Measurements from ENCODE around the gene CPPED1.

CPPED1 gene

DNA sequence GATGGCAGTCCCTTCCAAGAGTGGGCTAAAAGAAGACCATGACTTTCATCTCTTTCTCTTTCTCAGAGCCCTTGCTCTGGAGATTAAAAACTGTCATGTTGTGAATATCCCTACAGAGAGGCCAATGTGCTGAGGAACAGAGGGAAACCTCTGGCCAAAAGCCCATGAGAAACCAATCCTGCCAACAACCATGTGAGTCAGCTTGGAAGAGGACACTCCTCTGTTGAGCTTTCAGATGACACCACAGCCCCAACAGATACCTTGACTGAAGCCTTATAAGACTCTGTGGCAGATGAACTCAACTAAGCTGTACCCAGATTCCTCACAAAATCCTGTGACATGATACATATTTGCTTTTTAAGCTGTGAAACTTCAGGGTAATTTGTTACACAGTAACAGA is 19.6 kb downstream of the CPPED1 start:
- in situ Hi-C loops (cut with HindIII; ENCODE audit: low sequenced_read_pairs) = no loop called here
- TF ChIP-seq, protein P1, sequence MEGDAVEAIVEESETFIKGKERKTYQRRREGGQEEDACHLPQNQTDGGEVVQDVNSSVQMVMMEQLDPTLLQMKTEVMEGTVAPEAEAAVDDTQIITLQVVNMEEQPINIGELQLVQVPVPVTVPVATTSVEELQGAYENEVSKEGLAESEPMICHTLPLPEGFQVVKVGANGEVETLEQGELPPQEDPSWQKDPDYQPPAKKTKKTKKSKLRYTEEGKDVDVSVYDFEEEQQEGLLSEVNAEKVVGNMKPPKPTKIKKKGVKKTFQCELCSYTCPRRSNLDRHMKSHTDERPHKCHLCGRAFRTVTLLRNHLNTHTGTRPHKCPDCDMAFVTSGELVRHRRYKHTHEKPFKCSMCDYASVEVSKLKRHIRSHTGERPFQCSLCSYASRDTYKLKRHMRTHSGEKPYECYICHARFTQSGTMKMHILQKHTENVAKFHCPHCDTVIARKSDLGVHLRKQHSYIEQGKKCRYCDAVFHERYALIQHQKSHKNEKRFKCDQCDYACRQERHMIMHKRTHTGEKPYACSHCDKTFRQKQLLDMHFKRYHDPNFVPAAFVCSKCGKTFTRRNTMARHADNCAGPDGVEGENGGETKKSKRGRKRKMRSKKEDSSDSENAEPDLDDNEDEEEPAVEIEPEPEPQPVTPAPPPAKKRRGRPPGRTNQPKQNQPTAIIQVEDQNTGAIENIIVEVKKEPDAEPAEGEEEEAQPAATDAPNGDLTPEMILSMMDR (IDR thresholded peaks at IDR 0.05; ENCODE audit: low read depth, low read length, missing control alignments) = no peak

GRCh38 chr16:12781777-12782176 is 21.9 kb downstream of the CPPED1 start:
- H3K4me3 ChIP-seq (ENCODE audit: low read depth, low read length) = no peak overlapping the region
- DNase-seq (ENCODE audit: low read depth) = no peak
- in situ Hi-C loops (cut with HindIII; ENCODE audit: low sequenced_read_pairs) = no loop called here
- TF ChIP-seq, protein P1 (IDR thresholded peaks at IDR 0.05; ENCODE audit: low read depth, low read length, missing control alignments) = no peak

More for the DNA sequence above, 19.6 kb downstream of the CPPED1 start:
- H3K4me3 ChIP-seq (ENCODE audit: low read depth, low read length) = no peak overlapping the region
- no peak for DNase-seq (ENCODE audit: low read depth)

DNA sequence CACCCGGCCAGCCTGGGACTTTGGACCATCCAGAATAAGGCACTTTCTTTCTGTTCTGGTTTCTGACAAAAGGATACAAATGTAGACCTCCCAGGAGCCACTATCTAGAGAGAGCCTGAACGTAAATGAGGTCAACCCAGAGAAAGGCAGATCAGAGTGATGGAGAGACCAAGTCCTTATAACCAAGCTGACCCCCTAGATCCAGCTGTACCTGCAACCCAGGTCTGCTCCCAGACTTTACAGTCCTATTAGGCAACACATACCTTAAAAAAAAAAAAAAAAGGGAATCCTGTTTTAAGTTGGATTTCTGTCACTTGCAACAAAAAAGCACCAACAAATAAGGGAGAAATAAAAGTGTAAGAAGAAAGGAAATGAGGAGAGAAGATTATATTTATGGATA is 23.2 kb downstream of the CPPED1 start:
- DNase-seq (ENCODE audit: low read depth) = no peak
- in situ Hi-C loops (cut with HindIII; ENCODE audit: low sequenced_read_pairs) = no loop called here
- TF ChIP-seq, protein P1 (IDR thresholded peaks at IDR 0.05; ENCODE audit: low read depth, low read length, missing control alignments) = no peak
- no peak overlapping the region for H3K4me3 ChIP-seq (ENCODE audit: low read depth, low read length)

DNA sequence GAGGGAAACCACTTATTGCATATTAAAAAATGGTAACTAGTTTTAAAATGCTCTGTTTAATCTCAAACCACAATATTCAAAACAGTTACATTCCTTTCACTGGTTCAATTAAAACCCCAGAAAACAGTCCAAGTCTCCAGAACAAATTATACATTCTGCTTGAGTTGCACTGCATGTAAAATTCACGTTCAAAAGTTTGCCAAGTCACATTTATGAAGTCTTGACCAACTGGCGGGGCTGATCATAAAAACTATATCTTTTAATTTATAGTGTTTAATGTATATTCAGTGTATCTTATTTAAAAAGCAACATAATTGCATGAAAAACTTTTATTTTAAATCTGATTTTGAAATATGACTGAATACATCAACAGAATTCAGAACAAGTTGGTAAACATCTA is 25.0 kb downstream of the CPPED1 start:
- no peak for DNase-seq (ENCODE audit: low read depth)
- in situ Hi-C loops (cut with HindIII; ENCODE audit: low sequenced_read_pairs) = no loop called here
- TF ChIP-seq, protein P1 (IDR thresholded peaks at IDR 0.05; ENCODE audit: low read depth, low read length, missing control alignments) = no peak
- H3K4me3 ChIP-seq (ENCODE audit: low read depth, low read length) = no peak overlapping the region

DNA sequence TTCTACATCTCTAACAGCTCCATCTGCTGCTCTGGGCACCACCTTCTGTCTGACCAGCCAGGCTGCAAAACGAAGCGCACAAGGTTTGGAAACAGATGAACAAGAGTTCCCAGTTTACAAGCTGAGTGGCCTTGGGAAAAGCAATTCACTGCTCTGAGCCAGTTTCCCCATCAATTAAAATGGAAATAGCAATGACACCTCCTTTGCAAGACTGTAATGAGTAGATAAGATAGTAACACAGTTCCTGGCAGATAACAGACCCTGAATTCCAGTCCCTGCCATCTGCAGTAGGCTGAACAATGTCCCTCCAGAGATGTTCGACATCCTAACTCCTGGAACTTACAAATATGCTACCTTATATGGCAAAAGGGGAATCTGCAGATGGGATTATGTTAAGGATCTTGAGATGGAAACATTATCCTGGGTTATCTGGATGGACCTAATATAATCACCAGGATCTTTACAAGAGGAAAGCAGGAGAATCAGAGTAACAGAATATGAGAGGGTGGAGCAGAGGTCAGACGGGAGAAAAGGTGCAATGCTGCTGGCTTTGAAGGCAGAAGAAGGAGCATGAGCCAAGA is 27.9 kb downstream of the CPPED1 start:
- in situ Hi-C loops (cut with HindIII; ENCODE audit: low sequenced_read_pairs) = no loop called here
- DNase-seq (ENCODE audit: low read depth) = no peak
- TF ChIP-seq, protein P1 (IDR thresholded peaks at IDR 0.05; ENCODE audit: low read depth, low read length, missing control alignments) = no peak
- H3K4me3 ChIP-seq (ENCODE audit: low read depth, low read length) = no peak overlapping the region

- in situ Hi-C loops (cut with HindIII; ENCODE audit: low sequenced_read_pairs) = no loop called here
- TF ChIP-seq, protein P1 (IDR thresholded peaks at IDR 0.05; ENCODE audit: low read depth, low read length, missing control alignments) = no peak
- DNase-seq (ENCODE audit: low read depth) = no peak
These were observed 30.5 kb downstream of the CPPED1 start for GRCh38 chr16:12773221-12773620.

More at GRCh38 chr16:12773221-12773620, 30.5 kb downstream of the CPPED1 start:
- no peak overlapping the region for H3K4me3 ChIP-seq (ENCODE audit: low read depth, low read length)

Measured in astrocyte of the cerebellum (primary cell).